Measurements from ENCODE around the gene GPA33. TPM values are rescaled to one million over a fixed set of nuclear protein-coding genes. Genes with fewer than 3 reads are reported as not detected.

The GPA33 gene
- total RNA-seq, 2 donors from 2014 or later: not detected

DNA sequence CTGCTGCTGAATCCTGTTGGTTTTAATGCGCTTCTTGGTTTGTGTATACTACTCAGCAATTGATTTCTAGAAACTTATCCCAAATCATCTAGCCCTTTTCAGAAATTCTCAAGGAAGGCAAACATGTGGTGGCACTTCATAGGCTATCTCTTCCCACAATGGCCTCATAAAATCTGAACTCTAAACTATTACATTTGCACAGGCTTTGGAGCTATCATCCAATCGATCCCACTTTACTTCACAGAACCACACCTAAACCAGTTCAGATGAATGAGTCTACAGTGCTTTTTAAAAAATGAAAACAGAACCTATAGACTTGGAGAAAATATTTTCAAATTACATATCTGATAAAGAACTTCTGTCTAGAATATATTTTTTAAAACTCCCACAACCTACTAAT, 10.6 kb upstream of the GPA33 start:
- WGBS: 76% methylated on average over 2 of the region's 2 CpGs
- no peak for DNase-seq (ENCODE audit: low spot score)
- Histone ChIP-seq H3K9me3 (no peaks in the 10 kb centered on the region), H3K36me3 (no peaks in the 10 kb centered on the region), H3K4me1 (replicated peaks) (no peaks in the 10 kb centered on the region), H3K27me3 (replicated peaks; ENCODE audit: insufficient read depth) (no peaks in the 10 kb centered on the region), H3K4me3 (no peak overlapping the region), H3K27ac (no peak overlapping the region)
- intact Hi-C loops (cut with DNase I): no loop called here
- TF ChIP-seq POLR2AphosphoS5 (IDR thresholded peaks at IDR 0.05) (no peak), POLR2A (IDR thresholded peaks at IDR 0.05) (no peak)
- TF ChIP-seq, protein P1, sequence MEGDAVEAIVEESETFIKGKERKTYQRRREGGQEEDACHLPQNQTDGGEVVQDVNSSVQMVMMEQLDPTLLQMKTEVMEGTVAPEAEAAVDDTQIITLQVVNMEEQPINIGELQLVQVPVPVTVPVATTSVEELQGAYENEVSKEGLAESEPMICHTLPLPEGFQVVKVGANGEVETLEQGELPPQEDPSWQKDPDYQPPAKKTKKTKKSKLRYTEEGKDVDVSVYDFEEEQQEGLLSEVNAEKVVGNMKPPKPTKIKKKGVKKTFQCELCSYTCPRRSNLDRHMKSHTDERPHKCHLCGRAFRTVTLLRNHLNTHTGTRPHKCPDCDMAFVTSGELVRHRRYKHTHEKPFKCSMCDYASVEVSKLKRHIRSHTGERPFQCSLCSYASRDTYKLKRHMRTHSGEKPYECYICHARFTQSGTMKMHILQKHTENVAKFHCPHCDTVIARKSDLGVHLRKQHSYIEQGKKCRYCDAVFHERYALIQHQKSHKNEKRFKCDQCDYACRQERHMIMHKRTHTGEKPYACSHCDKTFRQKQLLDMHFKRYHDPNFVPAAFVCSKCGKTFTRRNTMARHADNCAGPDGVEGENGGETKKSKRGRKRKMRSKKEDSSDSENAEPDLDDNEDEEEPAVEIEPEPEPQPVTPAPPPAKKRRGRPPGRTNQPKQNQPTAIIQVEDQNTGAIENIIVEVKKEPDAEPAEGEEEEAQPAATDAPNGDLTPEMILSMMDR (IDR thresholded peaks at IDR 0.05): no peak

DNA sequence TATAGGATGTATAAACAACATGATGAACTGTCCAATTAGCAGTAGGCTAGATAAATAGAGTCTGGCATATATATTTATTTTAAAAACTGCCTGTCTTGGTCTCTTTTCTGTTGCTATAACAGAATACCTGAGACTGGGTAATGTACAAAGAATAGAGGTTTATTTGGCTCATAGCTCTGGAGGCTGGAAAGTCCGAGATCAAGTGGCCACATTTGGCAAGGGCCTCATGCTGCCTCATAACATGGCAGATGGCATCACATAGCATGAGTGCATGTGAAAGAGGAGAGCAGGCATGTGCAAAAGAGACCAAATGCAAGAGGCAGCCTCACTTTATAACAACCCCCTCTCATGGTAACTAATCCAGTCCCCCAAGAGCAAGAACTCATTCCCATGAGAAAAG, 9.7 kb upstream of the GPA33 start:
- 100% methylated on average over 1 of the region's 1 CpG for WGBS
- H3K36me3 ChIP-seq: no peaks in the 10 kb centered on the region
- no peak for DNase-seq (ENCODE audit: low spot score)
- H3K4me1 ChIP-seq (replicated peaks): no peaks in the 10 kb centered on the region
- H3K9me3 ChIP-seq: no peaks in the 10 kb centered on the region
- intact Hi-C loops (cut with DNase I): no loop called here
- TF ChIP-seq POLR2A (IDR thresholded peaks at IDR 0.05): no peak
- no peak for TF ChIP-seq POLR2AphosphoS5 (IDR thresholded peaks at IDR 0.05)
- TF ChIP-seq, protein P1 (IDR thresholded peaks at IDR 0.05): no peak
- no peak overlapping the region for H3K27ac ChIP-seq
- H3K4me3 ChIP-seq: no peak overlapping the region
- H3K27me3 ChIP-seq (replicated peaks; ENCODE audit: insufficient read depth): no peaks in the 10 kb centered on the region

DNA sequence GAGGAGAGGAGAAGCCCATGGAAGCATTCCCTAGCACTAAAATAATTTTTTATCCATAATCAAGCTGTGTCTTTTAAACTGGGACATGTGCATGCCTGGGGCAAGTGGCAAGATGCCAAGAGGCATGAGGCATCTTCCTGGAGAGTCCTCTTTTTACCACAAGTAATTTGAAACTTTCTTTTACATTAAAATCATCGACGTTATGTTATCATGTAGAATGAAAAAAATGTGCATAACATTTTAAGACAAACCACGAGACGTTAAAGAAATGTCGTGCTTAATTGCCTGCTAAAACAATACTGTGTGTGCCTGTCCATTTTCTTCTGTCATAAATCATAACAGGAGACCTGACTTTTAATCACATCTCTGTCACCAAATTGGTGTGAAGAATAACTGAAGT, 5.2 kb upstream of the GPA33 start:
- intact Hi-C loops (cut with DNase I): no loop called here
- no peaks in the 10 kb centered on the region for H3K27me3 ChIP-seq (replicated peaks; ENCODE audit: insufficient read depth)
- H3K27ac ChIP-seq: no peak overlapping the region
- 20% methylated on average over 5 of the region's 5 CpGs for WGBS
- H3K9me3 ChIP-seq: no peaks in the 10 kb centered on the region
- no peaks in the 10 kb centered on the region for H3K36me3 ChIP-seq
- DNase-seq (ENCODE audit: low spot score): no peak
- no peak overlapping the region for H3K4me3 ChIP-seq
- no peaks in the 10 kb centered on the region for H3K4me1 ChIP-seq (replicated peaks)
- TF ChIP-seq, protein P1 (IDR thresholded peaks at IDR 0.05): no peak
- TF ChIP-seq POLR2A (IDR thresholded peaks at IDR 0.05) (no peak), POLR2AphosphoS5 (IDR thresholded peaks at IDR 0.05) (no peak)

DNA sequence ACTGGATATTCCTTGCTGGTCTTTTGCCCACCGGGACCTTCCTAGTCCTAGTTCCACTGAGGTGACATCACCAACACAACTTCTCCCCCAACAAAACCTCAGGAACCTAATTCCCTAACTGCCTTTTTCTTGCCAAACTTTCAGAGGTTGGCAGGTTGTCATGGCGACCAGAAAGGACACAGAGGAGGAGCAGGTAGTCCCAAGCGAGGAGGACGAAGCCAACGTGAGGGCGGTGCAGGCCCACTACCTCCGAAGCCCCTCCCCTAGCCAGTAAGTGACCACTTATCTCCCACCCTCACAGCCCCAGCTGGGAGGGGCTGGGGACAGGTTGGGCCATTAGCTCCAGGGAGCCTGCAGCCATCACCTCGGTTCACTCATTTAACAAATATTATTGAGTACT, 4.5 kb upstream of the GPA33 start:
- intact Hi-C loops (cut with DNase I): no loop called here
- H3K27me3 ChIP-seq (replicated peaks; ENCODE audit: insufficient read depth): no peaks in the 10 kb centered on the region
- TF ChIP-seq, protein P1 (IDR thresholded peaks at IDR 0.05): no peak
- TF ChIP-seq POLR2AphosphoS5 (IDR thresholded peaks at IDR 0.05): no peak
- no peak for TF ChIP-seq POLR2A (IDR thresholded peaks at IDR 0.05)
- H3K36me3 ChIP-seq: no peaks in the 10 kb centered on the region
- no peak overlapping the region for H3K4me3 ChIP-seq
- no peaks in the 10 kb centered on the region for H3K9me3 ChIP-seq
- WGBS: 83% methylated on average over 8 of the region's 8 CpGs
- no peaks in the 10 kb centered on the region for H3K4me1 ChIP-seq (replicated peaks)
- no peak overlapping the region for H3K27ac ChIP-seq
- DNase-seq (ENCODE audit: low spot score): no peak

DNA sequence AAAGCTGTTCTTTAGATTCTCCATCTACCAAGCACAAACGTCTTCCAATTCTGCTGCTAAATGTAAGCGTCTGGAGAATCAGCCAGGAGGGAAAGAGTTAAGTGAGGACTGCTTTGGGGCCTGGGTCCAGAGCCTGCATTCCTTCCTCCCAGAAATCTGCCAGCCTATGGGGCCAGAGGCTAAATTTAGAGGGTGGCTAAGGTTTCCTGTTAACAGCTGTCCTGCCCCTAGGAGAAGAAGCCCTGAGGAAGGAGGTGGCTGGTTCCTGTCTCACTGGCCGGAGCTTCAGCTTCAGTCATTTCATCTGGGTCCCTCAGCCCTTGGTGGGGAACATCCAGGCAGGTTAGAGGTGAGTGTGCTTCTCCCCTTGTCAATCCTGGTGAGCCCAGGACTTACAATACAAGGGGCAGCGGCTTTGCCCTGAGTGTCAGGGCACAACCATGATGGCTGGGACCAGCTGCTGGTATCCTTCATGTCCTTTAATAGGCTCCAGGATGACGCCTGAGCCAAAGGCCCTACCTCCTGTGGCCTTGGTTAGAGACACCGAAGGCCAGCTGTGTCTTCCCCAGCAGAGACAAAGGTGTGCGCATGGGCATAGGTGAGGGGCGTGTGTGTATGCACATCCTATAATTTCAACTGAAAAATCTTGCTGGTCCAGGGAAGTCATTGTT, 3.8 kb upstream of the GPA33 start, which contains the start of gene STYXL2:
STYXL2 (plus strand) TSS at position 230 of the 671 bp plus-strand sequence. CDS start 775 bp downstream, outside the sequence.
- TF ChIP-seq, protein P1 (IDR thresholded peaks at IDR 0.05): no peak
- TF ChIP-seq POLR2A (IDR thresholded peaks at IDR 0.05) (no peak), POLR2AphosphoS5 (IDR thresholded peaks at IDR 0.05) (no peak)
- WGBS: 86% methylated on average over 8 of the region's 8 CpGs
- no peak for DNase-seq (ENCODE audit: low spot score)
- Histone ChIP-seq H3K27ac (no peak within 1 kb of the TSS), H3K4me3 (no peak within 1 kb of the TSS), H3K4me1 (replicated peaks) (no peaks in the 10 kb centered on the region), H3K27me3 (replicated peaks; ENCODE audit: insufficient read depth) (no peaks in the 10 kb centered on the region), H3K36me3 (no peaks in the 10 kb centered on the region), H3K9me3 (no peaks in the 10 kb centered on the region)
- intact Hi-C loops (cut with DNase I): no loop called here
